ENCODE results near the gene MGAT4C.

- TF ChIP-seq CTCF (conservative IDR thresholded peaks at IDR 0.05; ENCODE audit: low read depth in 2 of 2) (no peak), NANOG (IDR thresholded peaks at IDR 0.05; ENCODE audit: borderline replicate concordance) (no peak), REST (IDR thresholded peaks at IDR 0.05; ENCODE audit: unreplicated experiment) (no peak), EZH2 (IDR thresholded peaks at IDR 0.05; ENCODE audit: low read depth, unreplicated experiment) (no peak), JUNB (IDR thresholded peaks at IDR 0.05; ENCODE audit: unreplicated experiment) (no peak)
Observed at GRCh38 chr12:86057092-86057845, 198.9 kb downstream of the MGAT4C start.

Data from GM23338 (cell line).